HEK293 (cell line): Measurements from ENCODE around the gene UTP4.

Experiments used
- FEZF1 ChIP-seq: fragments of 450-650 bp; formaldehyde crosslinking; IDR thresholded peaks from 2 replicates; pipeline ENCODE4 v1.5.1; 2016; ENCODE audit warnings: missing biosample characterization, missing genetic modification characterization
- HOXA7 ChIP-seq: sonication (generic); formaldehyde crosslinking; IDR thresholded peaks from 2 replicates; pipeline ENCODE4 v1.8.1; 2022; ENCODE audit warnings: missing genetic modification reagents, borderline replicate concordance
- KLF8 ChIP-seq: fragments of 450-650 bp; formaldehyde crosslinking; IDR thresholded peaks from 2 replicates; pipeline ENCODE4 v1.5.1; 2016; ENCODE audit warnings: missing biosample characterization, missing genetic modification characterization
- OSR2 ChIP-seq: fragments of 450-650 bp; formaldehyde crosslinking; IDR thresholded peaks from 2 replicates; pipeline ENCODE4 v1.5.1; 2016; ENCODE audit warnings: missing biosample characterization, missing genetic modification characterization
- PRDM10 ChIP-seq: fragments of 450-650 bp; formaldehyde crosslinking; IDR thresholded peaks from 2 replicates; pipeline ENCODE4 v1.5.1; 2016; ENCODE audit warnings: missing biosample characterization, missing genetic modification characterization
- PRDM2 ChIP-seq: fragments of 450-650 bp; formaldehyde crosslinking; IDR thresholded peaks from 2 replicates; pipeline ENCODE4 v1.5.1; 2016; ENCODE audit warnings: missing biosample characterization, missing genetic modification characterization, borderline replicate concordance
- SALL2 ChIP-seq: fragments of 450-650 bp; formaldehyde crosslinking; IDR thresholded peaks from 2 replicates; pipeline ENCODE4 v1.5.0; 2017; ENCODE audit warnings: missing biosample characterization, mild to moderate bottlenecking, missing genetic modification characterization, borderline replicate concordance
- ZBTB17 ChIP-seq: fragments of 450-650 bp; formaldehyde crosslinking; IDR thresholded peaks from 2 replicates; pipeline ENCODE4 v1.5.1; 2016; ENCODE audit warnings: missing biosample characterization, missing genetic modification characterization
- ZBTB49 ChIP-seq: fragments of 450-650 bp; formaldehyde crosslinking; IDR thresholded peaks from 2 replicates; pipeline ENCODE4 v1.5.1; 2016; ENCODE audit warnings: missing biosample characterization, missing genetic modification characterization, low read depth
- ZFP41 ChIP-seq: fragments of 450-650 bp; formaldehyde crosslinking; IDR thresholded peaks from 2 replicates; pipeline ENCODE4 v1.5.1; 2016; ENCODE audit warnings: missing biosample characterization, missing genetic modification characterization, borderline replicate concordance
- ZNF133 ChIP-seq: fragments of 450-650 bp; formaldehyde crosslinking; IDR thresholded peaks from 2 replicates; pipeline ENCODE4 v1.5.1; 2016; ENCODE audit warnings: missing biosample characterization, missing genetic modification characterization
- ZNF174 ChIP-seq: fragments of 450-650 bp; formaldehyde crosslinking; IDR thresholded peaks from 2 replicates; pipeline ENCODE4 v1.5.0; 2017; ENCODE audit warnings: missing biosample characterization, mild to moderate bottlenecking, missing genetic modification characterization
- ZNF223 ChIP-seq: fragments of 450-650 bp; formaldehyde crosslinking; IDR thresholded peaks from 2 replicates; pipeline ENCODE4 v1.5.1; 2016; ENCODE audit warnings: missing biosample characterization, missing genetic modification characterization
- ZNF302 ChIP-seq: fragments of 450-650 bp; formaldehyde crosslinking; IDR thresholded peaks from 2 replicates; pipeline ENCODE4 v1.5.1; 2016; ENCODE audit warnings: missing biosample characterization, missing genetic modification characterization, low read depth
- ZNF335 ChIP-seq: fragments of 450-650 bp; formaldehyde crosslinking; conservative IDR thresholded peaks from 2 replicates; pipeline ENCODE4 v1.5.1; 2016; ENCODE audit warnings: missing biosample characterization, missing genetic modification characterization
- ZNF391 ChIP-seq: fragments of 450-650 bp; formaldehyde crosslinking; IDR thresholded peaks from 2 replicates; pipeline ENCODE4 v1.5.1; 2016; ENCODE audit warnings: low read depth, missing biosample characterization, missing genetic modification characterization, borderline replicate concordance
- ZNF433 ChIP-seq: fragments of 450-650 bp; formaldehyde crosslinking; IDR thresholded peaks from 2 replicates; pipeline ENCODE4 v1.5.1; 2016; ENCODE audit warnings: missing biosample characterization, missing genetic modification characterization, low read depth
- ZNF488 ChIP-seq: fragments of 450-650 bp; formaldehyde crosslinking; IDR thresholded peaks from 2 replicates; pipeline ENCODE4 v1.5.1; 2016; ENCODE audit warnings: missing biosample characterization, missing genetic modification characterization
- ZNF521 ChIP-seq: fragments of 450-650 bp; formaldehyde crosslinking; IDR thresholded peaks from 2 replicates; pipeline ENCODE4 v1.5.1; 2017; ENCODE audit warnings: missing biosample characterization, mild to moderate bottlenecking, missing genetic modification characterization
- ZNF596 ChIP-seq: fragments of 450-650 bp; IDR thresholded peaks from 2 replicates; pipeline ENCODE4 v1.5.0; 2018; ENCODE audit warnings: missing biosample characterization, mild to moderate bottlenecking, missing genetic modification characterization, moderate library complexity
- ZNF621 ChIP-seq: fragments of 450-650 bp; formaldehyde crosslinking; IDR thresholded peaks from 2 replicates; pipeline ENCODE4 v1.5.1; 2017; ENCODE audit warnings: missing biosample characterization, missing genetic modification characterization
- ZSCAN18 ChIP-seq: fragments of 450-650 bp; formaldehyde crosslinking; IDR thresholded peaks from 2 replicates; pipeline ENCODE4 v1.5.1; 2016; ENCODE audit warnings: missing biosample characterization, missing genetic modification characterization
- ZXDB ChIP-seq: fragments of 450-650 bp; formaldehyde crosslinking; IDR thresholded peaks from 2 replicates; pipeline ENCODE4 v1.5.1; 2016; ENCODE audit warnings: missing biosample characterization, missing genetic modification characterization
- TF ChIP-seq, protein P1 (sequence below): fragments of 450-650 bp; formaldehyde crosslinking; IDR thresholded peaks from 2 replicates; pipeline ENCODE4 v1.5.1; 2016; ENCODE audit warnings: missing biosample characterization, missing genetic modification characterization

The UTP4 gene

DNA sequence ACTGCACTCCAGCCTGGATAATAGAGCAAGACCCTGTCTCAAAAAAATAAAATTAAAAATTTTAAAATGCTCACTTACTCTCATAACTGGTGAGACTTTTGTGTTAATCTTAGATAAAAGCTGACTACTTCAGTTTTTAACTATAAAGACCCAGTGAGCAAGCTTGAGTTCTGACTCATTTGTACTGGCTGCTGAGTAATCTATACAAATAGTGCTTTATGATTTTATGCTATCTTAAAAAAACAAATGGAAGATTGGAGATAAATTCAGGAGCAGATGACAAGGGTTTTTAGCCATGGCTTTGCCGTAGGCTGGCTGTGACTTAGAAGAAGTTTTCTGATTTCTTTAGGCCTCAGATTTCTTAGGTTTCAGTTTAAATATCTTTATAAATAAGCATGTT lies 85.0 kb downstream of the UTP4 start (continued):
- TF ChIP-seq ZNF133 (tag by site-specific recombination) (no peak), ZFP41 (tag by site-specific recombination) (no peak), ZNF391 (no peak), PRDM2 (tag by site-specific recombination) (no peak), PRDM10 (tag by site-specific recombination) (no peak), ZNF223 (tag by site-specific recombination) (no peak), ZBTB49 (tag by site-specific recombination) (no peak), ZXDB (tag by site-specific recombination) (peak; percentile 73), HOXA7 (CRISPR knock-in tag) (no peak), ZBTB17 (tag by site-specific recombination) (no peak), ZNF174 (no peak), SALL2 (tag by site-specific recombination) (no peak), ZNF521 (tag by site-specific recombination) (no peak), ZSCAN18 (tag by site-specific recombination) (no peak), ZNF621 (tag by site-specific recombination) (no peak), ZNF433 (tag by site-specific recombination) (no peak), ZNF302 (tag by site-specific recombination) (no peak), ZNF488 (tag by site-specific recombination) (no peak), OSR2 (tag by site-specific recombination) (peak; percentile 51; the same call in 1 of the 2 replicates), ZNF335 (tag by site-specific recombination) (no peak), KLF8 (no peak), ZNF596 (tag by site-specific recombination) (no peak), FEZF1 (tag by site-specific recombination) (no peak)
- TF ChIP-seq, protein P1, sequence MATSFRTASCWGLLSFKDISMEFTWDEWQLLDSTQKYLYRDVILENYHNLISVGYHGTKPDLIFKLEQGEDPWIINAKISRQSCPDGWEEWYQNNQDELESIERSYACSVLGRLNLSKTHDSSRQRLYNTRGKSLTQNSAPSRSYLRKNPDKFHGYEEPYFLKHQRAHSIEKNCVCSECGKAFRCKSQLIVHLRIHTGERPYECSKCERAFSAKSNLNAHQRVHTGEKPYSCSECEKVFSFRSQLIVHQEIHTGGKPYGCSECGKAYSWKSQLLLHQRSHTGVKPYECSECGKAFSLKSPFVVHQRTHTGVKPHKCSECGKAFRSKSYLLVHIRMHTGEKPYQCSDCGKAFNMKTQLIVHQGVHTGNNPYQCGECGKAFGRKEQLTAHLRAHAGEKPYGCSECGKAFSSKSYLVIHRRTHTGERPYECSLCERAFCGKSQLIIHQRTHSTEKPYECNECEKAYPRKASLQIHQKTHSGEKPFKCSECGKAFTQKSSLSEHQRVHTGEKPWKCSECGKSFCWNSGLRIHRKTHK (tag by site-specific recombination), result no peak
